ENCODE measurements around the gene OIT3.

Gene OIT3

GRCh38 chr10:72927485-72927884 lies 33.9 kb downstream of the OIT3 start:
- Histone ChIP-seq H4K20me1 (ENCODE audit: insufficient read depth, low read length) (no peaks in the 10 kb centered on the region), H3K4me1 (ENCODE audit: insufficient read depth, low read length) (no peaks in the 10 kb centered on the region), H3K79me2 (ENCODE audit: insufficient read depth, low read length) (no peaks in the 10 kb centered on the region), H3K36me3 (ENCODE audit: insufficient read depth, low read length) (no peaks in the 10 kb centered on the region), H3K9me3 (ENCODE audit: insufficient read depth, low read length, severe bottlenecking) (no peaks in the 10 kb centered on the region), H3K27ac (ENCODE audit: low read length) (no peak overlapping the region), H3K4me3 (ENCODE audit: low read depth in 1 of 2, low read length in 2 of 2) (no peak overlapping the region), H2AFZ (ENCODE audit: low read depth, low read length) (no peak overlapping the region), H3K4me2 (ENCODE audit: insufficient read depth, low read length) (no peak overlapping the region), H3K27me3 (ENCODE audit: insufficient read depth, low read length, poor library complexity) (no peaks in the 10 kb centered on the region), H3K9ac (ENCODE audit: low read depth, low read length) (no peak overlapping the region)
- no peak for DNase-seq
- TF ChIP-seq EZH2 (IDR thresholded peaks at IDR 0.05; ENCODE audit: borderline replicate concordance, low read depth, low read length, severe bottlenecking) (no peak), CTCF (IDR thresholded peaks at IDR 0.05; ENCODE audit: borderline replicate concordance, extremely low read depth, low read length, poor library complexity, severe bottlenecking) (no peak)
- no peak for ATAC-seq (ENCODE audit: insufficient read depth, low read depth)

- ATAC-seq (ENCODE audit: insufficient read depth, low read depth) (no peak), DNase-seq (no peak)
- Histone ChIP-seq H3K27me3 (ENCODE audit: insufficient read depth, low read length, poor library complexity) (no peaks in the 10 kb centered on the region), H4K20me1 (ENCODE audit: insufficient read depth, low read length) (no peaks in the 10 kb centered on the region), H3K4me3 (ENCODE audit: low read depth in 1 of 2, low read length in 2 of 2) (no peak overlapping the region), H3K27ac (ENCODE audit: low read length) (no peak overlapping the region), H3K9ac (ENCODE audit: low read depth, low read length) (no peak overlapping the region), H3K4me1 (ENCODE audit: insufficient read depth, low read length) (no peaks in the 10 kb centered on the region), H3K4me2 (ENCODE audit: insufficient read depth, low read length) (no peak overlapping the region), H3K9me3 (ENCODE audit: insufficient read depth, low read length, severe bottlenecking) (no peaks in the 10 kb centered on the region), H3K36me3 (ENCODE audit: insufficient read depth, low read length) (no peaks in the 10 kb centered on the region), H2AFZ (ENCODE audit: low read depth, low read length) (no peak overlapping the region), H3K79me2 (ENCODE audit: insufficient read depth, low read length) (no peaks in the 10 kb centered on the region)
- TF ChIP-seq EZH2 (IDR thresholded peaks at IDR 0.05; ENCODE audit: borderline replicate concordance, low read depth, low read length, severe bottlenecking), result no peak
- no peak for TF ChIP-seq CTCF (IDR thresholded peaks at IDR 0.05; ENCODE audit: borderline replicate concordance, extremely low read depth, low read length, poor library complexity, severe bottlenecking)
Measured at GRCh38 chr10:72928798-72929197, 35.3 kb downstream of the OIT3 start.

GRCh38 chr10:72930276-72930675 lies 36.7 kb downstream of the OIT3 start:
- H3K27me3 ChIP-seq (ENCODE audit: insufficient read depth, low read length, poor library complexity), result no peaks in the 10 kb centered on the region
- no peak overlapping the region for H3K4me2 ChIP-seq (ENCODE audit: insufficient read depth, low read length)
- no peak for ATAC-seq (ENCODE audit: insufficient read depth, low read depth)
- H3K36me3 ChIP-seq (ENCODE audit: insufficient read depth, low read length), result no peaks in the 10 kb centered on the region
- no peak overlapping the region for H3K4me3 ChIP-seq (ENCODE audit: low read depth in 1 of 2, low read length in 2 of 2)
- no peaks in the 10 kb centered on the region for H3K4me1 ChIP-seq (ENCODE audit: insufficient read depth, low read length)
- no peak overlapping the region for H3K9ac ChIP-seq (ENCODE audit: low read depth, low read length)
- no peak for DNase-seq
- no peaks in the 10 kb centered on the region for H3K79me2 ChIP-seq (ENCODE audit: insufficient read depth, low read length)
- no peaks in the 10 kb centered on the region for H4K20me1 ChIP-seq (ENCODE audit: insufficient read depth, low read length)
- no peak overlapping the region for H2AFZ ChIP-seq (ENCODE audit: low read depth, low read length)
- TF ChIP-seq EZH2 (IDR thresholded peaks at IDR 0.05; ENCODE audit: borderline replicate concordance, low read depth, low read length, severe bottlenecking), result no peak
- TF ChIP-seq CTCF (IDR thresholded peaks at IDR 0.05; ENCODE audit: borderline replicate concordance, extremely low read depth, low read length, poor library complexity, severe bottlenecking), result no peak
- no peak overlapping the region for H3K27ac ChIP-seq (ENCODE audit: low read length)
- no peaks in the 10 kb centered on the region for H3K9me3 ChIP-seq (ENCODE audit: insufficient read depth, low read length, severe bottlenecking)

Data from DND-41 (cell line).